Measurements from ENCODE around the gene BMPR1A. TPM values are rescaled to one million over a fixed set of nuclear protein-coding genes. Genes with fewer than 3 reads are reported as not detected.
A peak's percentile ranks its signal among the peaks of the same experiment; 100 is the strongest.

The BMPR1A gene
- total RNA-seq, 2 donors from 2014 or later: 9.9 to 12.2 TPM

DNA sequence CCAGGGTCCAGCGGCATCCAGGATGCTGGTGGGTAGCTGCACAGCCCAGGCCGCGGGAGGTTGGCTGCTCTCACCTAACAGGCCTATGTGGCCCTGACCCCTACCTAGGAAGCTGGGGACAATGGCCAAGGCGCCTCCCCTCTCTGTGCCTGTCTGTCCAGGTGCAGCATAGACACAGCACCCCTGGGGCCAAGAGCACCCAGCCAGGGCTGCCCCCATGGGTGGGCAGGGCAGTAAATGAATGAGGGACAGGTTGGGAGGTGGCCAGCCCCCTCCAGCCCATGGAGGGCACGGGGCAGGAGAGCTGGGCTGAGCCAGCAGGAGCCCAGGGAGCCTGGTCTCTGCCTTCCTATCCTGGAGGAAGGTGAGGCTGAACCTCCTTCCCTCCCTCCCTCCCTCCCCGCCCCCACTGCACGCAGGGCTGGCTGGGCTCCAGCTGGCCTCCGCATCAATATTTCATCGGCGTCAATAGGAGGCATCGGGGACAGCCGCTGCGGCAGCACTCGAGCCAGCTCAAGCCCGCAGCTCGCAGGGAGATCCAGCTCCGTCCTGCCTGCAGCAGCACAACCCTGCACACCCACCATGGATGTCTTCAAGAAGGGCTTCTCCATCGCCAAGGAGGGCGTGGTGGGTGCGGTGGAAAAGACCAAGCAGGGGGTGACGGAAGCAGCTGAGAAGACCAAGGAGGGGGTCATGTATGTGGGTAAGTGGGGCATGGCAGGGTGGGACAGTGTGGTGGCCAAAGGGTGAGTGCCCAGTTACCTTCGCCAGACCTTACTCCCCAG is 201.9 kb downstream of the BMPR1A start, which contains the start of gene SNCG:
TSS of gene SNCG (plus strand) at position 484 of the 785 bp plus-strand sequence. CDS start at position 583, 99 bp downstream.
- no peak for TF ChIP-seq POLR2A (IDR thresholded peaks at IDR 0.05)
- TF ChIP-seq, protein P1, sequence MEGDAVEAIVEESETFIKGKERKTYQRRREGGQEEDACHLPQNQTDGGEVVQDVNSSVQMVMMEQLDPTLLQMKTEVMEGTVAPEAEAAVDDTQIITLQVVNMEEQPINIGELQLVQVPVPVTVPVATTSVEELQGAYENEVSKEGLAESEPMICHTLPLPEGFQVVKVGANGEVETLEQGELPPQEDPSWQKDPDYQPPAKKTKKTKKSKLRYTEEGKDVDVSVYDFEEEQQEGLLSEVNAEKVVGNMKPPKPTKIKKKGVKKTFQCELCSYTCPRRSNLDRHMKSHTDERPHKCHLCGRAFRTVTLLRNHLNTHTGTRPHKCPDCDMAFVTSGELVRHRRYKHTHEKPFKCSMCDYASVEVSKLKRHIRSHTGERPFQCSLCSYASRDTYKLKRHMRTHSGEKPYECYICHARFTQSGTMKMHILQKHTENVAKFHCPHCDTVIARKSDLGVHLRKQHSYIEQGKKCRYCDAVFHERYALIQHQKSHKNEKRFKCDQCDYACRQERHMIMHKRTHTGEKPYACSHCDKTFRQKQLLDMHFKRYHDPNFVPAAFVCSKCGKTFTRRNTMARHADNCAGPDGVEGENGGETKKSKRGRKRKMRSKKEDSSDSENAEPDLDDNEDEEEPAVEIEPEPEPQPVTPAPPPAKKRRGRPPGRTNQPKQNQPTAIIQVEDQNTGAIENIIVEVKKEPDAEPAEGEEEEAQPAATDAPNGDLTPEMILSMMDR (IDR thresholded peaks at IDR 0.05): no peak
- H3K4me3 ChIP-seq: no peak within 1 kb of the TSS
- intact Hi-C loops (cut with DNase I): no loop called here
- DNase-seq: peak in 2 of 4 donors; percentile 39 to 55
- H3K36me3 ChIP-seq (replicated peaks in 1 of 2; ENCODE audit: insufficient read depth in 1 of 2, low read depth in 2 of 2): no peaks in the 10 kb centered on the region
- no peaks in the 10 kb centered on the region for H3K27me3 ChIP-seq
- H3K9me3 ChIP-seq: no peaks in the 10 kb centered on the region
- 33 to 52% methylated on average over 6 to 22 of the region's 22 CpGs for WGBS, 2 donors
- H3K4me1 ChIP-seq: peaks cover 21% of the 10 kb centered on the region
- peak within 1 kb of the TSS in 3 of 4 donors; percentile 28 to 49 (median 33) for H3K27ac ChIP-seq
- ATAC-seq: no peak

DNA sequence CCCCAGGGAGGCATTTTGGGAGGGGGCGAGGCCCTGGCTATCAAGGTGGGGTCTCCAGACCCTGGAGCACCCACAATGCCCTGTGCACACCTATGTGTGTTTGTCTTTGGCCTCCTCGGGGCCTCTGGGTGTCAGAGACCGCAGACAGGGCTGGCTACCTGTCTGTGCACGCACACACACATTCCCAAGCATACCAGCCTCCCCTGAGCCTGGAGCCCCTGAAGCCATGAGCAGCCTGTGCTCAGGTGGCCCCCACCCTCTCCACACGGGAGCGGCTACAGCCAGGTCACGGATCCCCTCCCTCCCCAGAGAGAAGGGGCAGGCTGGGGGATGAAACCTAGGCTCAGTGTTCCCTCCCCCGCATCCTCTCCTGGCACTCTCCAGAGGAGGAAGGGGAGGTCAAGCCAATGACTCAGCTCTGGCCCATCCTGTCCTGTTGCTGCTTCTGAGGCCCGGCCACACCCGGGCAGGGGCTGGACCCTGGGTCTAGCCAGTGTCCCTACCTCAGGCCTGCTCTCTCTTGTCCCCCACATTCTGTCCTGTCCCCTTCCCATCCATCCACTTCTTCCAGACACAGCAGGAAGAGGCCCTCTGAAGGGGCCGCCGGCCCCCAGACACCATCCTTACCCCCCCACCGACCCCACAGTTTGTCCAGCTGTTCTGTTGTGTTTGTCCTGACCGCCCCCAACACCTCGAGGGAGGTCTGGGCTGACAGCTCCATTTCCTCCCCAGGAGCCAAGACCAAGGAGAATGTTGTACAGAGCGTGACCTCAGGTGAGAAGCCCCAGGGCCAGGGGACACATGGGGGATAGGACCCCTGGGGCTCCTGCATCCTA is 202.7 kb downstream of the BMPR1A start:
- TF ChIP-seq, protein P1 (IDR thresholded peaks at IDR 0.05): no peak
- TF ChIP-seq POLR2A (IDR thresholded peaks at IDR 0.05): no peak

DNA sequence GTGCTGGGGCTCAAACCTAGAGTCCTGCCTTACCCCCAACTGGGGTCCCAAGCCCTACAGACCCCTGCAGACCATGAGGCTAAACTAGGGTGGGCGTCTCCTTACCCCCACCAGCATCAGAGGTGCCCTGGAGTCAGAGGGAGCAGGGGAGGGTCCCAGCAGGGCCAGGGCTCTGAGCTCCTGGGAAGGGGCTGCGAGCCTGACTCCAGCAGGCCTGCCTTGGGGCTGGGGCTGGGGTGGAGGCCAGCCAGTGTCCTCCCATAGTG is 203.3 kb downstream of the BMPR1A start:
- no peaks in the 10 kb centered on the region for H3K9me3 ChIP-seq
- no peak overlapping the region for H3K4me3 ChIP-seq
- ATAC-seq: no peak
- no peak for DNase-seq
- H3K36me3 ChIP-seq (replicated peaks in 1 of 2; ENCODE audit: insufficient read depth in 1 of 2, low read depth in 2 of 2): no peaks in the 10 kb centered on the region
- H3K4me1 ChIP-seq: peaks cover 12% of the 10 kb centered on the region
- WGBS, 2 donors: 38 to 83% methylated on average over 1 to 2 of the region's 2 CpGs
- peak overlapping the region in 2 of 4 donors; percentile 8 to 49 for H3K27ac ChIP-seq
- intact Hi-C loops (cut with DNase I): no loop called here
- TF ChIP-seq, protein P1 (IDR thresholded peaks at IDR 0.05): no peak
- TF ChIP-seq POLR2A (IDR thresholded peaks at IDR 0.05): no peak
- no peaks in the 10 kb centered on the region for H3K27me3 ChIP-seq

More for the DNA sequence above, 202.7 kb downstream of the BMPR1A start:
- Histone ChIP-seq H3K36me3 (replicated peaks in 1 of 2; ENCODE audit: insufficient read depth in 1 of 2, low read depth in 2 of 2) (no peaks in the 10 kb centered on the region), H3K27me3 (no peaks in the 10 kb centered on the region), H3K9me3 (no peaks in the 10 kb centered on the region), H3K4me3 (no peak overlapping the region), H3K4me1 (peaks cover 18% of the 10 kb centered on the region), H3K27ac (peak overlapping the region in 2 of 4 donors; percentile 22 to 49)
- DNase-seq (peak in 1 of 4 donors; percentile 7), ATAC-seq (peak; percentile 21)
- intact Hi-C loops (cut with DNase I): no loop called here
- 63 to 64% methylated on average over 6 to 16 of the region's 16 CpGs for WGBS, 2 donors

DNA sequence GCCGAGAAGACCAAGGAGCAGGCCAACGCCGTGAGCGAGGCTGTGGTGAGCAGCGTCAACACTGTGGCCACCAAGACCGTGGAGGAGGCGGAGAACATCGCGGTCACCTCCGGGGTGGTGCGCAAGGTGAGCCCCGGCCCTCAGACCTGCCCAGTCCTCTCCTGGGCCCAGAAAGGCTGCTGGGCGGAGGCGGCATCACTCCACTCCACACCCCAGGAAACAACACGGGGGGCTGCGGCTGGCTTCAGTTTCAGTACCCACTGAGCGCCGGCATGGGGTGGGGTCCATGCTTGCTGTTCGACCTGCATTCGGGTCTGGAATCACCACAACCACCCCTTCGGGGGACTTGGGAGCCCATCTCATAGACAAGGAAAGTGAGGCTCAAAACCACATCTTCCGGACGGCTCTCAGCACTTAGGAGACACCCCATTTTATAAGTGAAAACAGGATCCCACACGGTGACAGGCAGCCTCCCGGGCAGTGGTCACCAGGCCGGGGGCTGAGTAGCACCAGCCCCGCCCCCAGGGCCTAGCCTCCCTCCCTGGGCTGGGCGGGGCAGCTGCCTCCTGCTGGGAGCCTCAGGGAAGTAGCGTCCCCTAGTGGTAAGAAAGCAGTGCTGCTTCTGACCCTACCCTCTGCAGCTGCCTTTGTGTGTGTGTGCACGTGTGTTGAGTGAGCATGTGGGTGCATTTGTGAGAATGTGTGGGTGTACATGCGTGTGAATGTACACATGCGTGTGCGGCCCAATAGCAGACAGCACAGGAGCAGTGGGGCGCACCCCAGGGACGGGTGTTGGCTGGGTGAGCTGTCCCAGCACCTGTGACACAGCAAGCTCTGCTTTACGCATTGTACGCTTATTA is 203.8 kb downstream of the BMPR1A start:
- peaks cover 12% of the 10 kb centered on the region for H3K4me1 ChIP-seq
- TF ChIP-seq, protein P1 (IDR thresholded peaks at IDR 0.05): peak; percentile 60 to 87 (median 72)
- TF ChIP-seq POLR2A (IDR thresholded peaks at IDR 0.05): no peak
- H3K36me3 ChIP-seq (replicated peaks in 1 of 2; ENCODE audit: insufficient read depth in 1 of 2, low read depth in 2 of 2): no peaks in the 10 kb centered on the region
- H3K4me3 ChIP-seq: no peak overlapping the region
- WGBS, 2 donors: 64 to 80% methylated on average over 28 to 34 of the region's 37 CpGs
- ATAC-seq (peak; percentile 70), DNase-seq (peak in 3 of 4 donors; percentile 48 to 60 (median 53))
- no peaks in the 10 kb centered on the region for H3K9me3 ChIP-seq
- H3K27ac ChIP-seq: peak overlapping the region in 2 of 4 donors; percentile 8 to 49
- H3K27me3 ChIP-seq: no peaks in the 10 kb centered on the region
- intact Hi-C loops (cut with DNase I): no loop called here

All from body of pancreas (tissue), 4 donors.